RKO (cell line): Measurements from ENCODE around the gene MARCHF11.

Experiments
- DNase-seq: peaks from one replicate; pipeline ENCODE4 v3.0.0-alpha.2; 2016; ENCODE audit warnings: low spot score

The MARCHF11 gene, protein sequence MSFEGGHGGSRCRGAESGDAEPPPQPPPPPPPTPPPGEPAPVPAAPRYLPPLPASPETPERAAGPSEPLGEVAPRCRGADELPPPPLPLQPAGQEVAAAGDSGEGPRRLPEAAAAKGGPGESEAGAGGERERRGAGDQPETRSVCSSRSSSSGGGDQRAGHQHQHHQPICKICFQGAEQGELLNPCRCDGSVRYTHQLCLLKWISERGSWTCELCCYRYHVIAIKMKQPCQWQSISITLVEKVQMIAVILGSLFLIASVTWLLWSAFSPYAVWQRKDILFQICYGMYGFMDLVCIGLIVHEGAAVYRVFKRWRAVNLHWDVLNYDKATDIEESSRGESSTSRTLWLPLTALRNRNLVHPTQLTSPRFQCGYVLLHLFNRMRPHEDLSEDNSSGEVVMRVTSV

DNA sequence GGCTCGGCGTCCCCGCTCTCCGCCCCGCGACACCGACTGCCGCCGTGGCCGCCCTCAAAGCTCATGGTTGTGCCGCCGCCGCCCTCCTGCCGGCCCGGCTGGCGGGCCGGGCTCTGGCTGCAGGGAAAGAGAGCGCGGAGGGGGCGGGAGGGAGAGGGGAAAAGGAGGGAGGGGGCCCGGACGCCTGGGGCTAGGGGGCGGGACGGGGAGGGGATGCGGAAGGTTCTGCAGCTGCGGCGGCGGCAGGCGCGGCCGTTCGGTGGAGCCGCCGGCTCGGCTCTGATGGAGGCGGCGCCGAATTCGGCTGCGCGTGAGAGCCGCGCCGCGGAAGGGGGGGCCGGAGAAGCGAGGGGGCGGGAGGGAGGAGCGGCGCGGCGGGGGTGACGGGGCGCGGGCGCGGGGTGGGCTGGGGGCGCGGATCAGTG, at the start of gene MARCHF11:
TSS of gene MARCHF11 (minus strand) at position 281 of the 425 bp plus-strand sequence. CDS start at position 65, 216 bp downstream.
- DNase-seq = no peak

DNA sequence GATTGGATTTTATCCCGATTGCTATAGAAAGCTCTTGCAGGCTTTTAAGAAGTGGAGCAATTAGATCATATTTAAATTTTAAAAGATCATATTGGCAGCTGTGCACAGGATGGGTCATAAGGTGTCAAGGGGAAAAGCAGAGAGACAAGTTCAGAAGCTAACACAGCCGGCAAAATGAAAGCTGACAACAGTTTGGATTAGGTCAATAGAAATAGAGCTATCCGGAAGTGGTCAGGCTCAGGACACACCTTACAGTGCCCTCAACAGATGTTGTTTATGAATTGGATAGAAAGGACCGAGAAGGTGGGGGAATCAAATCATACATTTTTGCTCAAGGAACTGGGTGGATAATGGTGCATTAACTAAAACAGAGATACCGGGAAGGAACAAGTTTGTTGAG, 46.3 kb upstream of the MARCHF11 start:
- DNase-seq = no peak

DNA sequence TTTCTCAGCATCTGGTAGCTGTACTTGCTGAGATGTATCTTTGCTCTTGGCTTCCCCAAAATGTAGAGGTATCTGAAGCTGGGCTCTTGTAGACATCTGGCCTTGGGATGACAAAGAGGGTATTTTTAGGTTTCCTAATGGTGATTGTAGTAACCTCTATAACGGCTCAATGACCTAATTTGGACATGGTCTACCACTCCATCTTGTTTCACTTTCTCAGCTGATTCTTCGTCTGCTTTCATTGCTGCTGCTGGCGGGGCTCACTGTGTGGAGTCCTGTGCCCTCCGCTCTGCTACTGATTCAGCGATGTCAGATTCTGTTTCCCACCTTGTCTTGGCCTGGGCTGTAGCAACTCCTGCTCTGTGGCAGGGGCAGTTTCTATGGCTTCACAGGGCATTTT, 12.7 kb upstream of the MARCHF11 start:
- DNase-seq = no peak

DNA sequence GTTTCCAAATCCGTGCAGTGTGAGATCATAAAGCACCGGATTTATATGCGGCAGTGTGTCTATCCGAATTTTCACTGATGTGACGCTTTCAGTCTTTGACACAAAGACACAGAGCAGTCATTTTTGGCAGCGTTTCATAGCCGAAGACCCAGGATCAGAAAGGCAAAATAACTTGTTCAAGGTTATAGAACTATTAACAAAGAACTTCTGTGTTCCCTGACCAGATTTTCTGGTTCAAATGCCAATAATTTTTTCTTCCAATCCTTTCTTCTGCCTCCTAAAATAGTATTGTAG, 1.1 kb upstream of the MARCHF11 start:
- DNase-seq = no peak

DNA sequence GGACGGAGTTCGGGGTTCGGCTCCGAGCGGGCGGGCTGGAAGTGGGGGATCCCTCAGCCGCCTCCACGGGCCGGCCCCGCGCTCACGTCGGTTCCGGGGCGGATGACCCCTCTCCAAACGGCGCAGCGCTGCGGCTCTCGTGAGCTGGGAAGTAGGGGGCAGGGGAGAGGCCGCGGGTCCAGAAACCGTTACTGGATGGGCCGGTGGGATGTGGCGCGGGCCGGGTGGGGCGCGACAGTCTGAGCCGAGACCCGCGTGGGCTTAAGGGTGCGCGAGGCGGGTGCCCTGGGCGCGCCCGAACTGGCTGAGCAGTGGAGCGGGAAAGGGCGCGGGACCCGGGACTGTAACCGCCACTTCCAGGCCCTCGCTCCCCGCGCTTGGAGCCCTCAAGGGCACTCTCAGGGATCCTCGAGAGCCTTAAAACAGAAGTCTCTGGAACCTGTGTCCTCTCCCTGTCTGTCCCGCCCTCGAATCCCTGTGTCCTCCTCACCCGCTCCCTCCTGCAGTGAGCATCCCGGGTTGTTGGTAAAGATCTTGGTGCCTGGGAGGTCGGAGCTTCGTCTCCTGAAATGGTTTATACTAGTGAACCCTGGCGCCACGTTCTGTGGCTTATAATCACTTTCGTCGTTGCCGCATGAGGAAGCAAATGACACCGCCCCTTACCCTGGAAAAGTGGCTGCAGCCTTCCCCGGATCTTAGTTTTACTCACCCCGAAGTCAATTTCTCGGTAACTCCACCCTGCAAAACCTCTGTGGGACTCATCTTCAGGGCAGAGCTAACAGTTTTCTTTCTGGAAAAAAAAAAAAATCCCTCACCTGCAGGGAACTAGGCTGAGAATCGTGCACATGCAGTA, 571 bp upstream of the MARCHF11 start:
- no peak for DNase-seq

DNA sequence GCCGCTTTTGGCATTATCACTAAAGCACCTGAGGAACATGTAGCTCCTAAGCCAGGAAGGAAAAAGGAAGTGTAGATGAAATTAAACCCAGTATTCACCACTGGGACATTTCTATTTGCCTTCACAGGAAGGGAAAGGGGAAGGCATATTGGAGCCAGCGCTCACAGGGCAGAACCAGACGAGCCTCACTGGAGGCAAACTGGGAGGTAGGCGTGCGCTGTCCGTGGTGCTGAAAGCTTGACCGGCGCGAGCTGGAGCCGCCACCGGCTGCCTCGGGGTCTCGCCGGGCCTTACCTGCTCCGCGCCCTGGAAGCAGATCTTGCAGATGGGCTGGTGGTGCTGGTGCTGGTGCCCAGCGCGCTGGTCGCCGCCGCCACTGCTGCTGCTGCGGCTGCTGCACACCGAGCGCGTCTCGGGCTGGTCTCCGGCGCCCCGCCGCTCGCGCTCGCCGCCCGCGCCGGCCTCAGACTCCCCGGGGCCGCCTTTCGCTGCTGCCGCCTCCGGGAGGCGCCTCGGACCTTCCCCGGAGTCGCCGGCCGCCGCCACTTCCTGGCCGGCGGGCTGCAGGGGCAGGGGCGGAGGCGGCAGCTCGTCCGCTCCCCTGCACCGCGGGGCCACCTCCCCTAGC, 732 bp downstream of the MARCHF11 start:
- peak; percentile 4 for DNase-seq

DNA sequence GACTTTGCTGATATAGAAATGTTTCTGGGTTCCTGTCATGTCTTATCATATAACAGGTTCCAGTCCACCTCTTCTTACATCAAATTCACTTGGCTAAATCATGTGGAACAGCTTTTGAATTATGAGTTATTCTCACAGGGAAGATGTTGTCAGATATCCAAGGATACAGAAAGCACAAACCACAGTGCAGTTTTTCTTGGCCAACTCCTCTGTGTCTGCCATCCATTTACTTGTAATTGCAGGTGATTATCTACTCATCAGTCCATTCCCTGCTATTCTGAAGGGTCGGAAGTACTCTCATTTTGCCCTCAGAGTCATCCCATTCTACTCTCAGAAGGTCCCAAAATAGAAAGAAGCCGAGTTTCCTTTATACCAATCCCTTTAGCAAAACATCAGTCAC, 10.0 kb downstream of the MARCHF11 start:
- DNase-seq = no peak

DNA sequence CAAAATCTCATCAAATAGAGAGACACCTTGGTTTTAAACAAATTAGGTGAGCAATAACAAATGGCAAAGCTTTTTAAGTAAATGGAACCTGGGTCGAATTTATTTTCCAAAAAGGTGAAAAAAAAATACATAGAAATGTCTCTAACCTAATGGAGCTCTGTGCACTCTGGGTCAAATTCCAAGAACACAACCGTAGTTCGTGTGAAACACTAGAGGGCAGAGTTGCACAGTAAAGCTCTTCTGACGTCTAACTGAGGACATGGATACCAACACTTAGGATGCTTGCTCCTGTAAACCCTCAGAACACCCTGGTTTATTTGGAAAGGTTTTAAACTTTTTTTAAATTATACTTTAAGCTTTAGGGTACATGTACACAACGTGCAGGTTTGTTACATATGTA, 18.9 kb downstream of the MARCHF11 start:
- peak; percentile 84 for DNase-seq

DNA sequence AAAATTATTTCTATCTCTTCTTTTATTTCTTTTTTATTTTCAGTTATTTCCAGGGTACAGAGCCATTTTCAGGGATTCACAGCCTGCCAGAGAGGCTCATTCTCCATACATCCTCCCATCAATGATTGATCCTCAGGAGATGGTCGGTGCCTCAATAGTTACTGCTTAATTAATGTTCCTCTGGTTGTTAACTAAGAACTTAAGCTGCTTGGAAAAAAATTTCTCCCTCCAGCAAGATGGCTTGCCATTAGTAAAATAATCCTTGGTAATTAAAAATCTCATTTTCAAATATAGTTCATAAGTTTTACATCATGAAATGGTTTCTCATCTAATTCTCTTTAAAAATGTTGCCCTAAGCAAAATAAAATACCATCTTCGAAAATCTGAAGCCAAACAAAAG, 20.0 kb downstream of the MARCHF11 start:
- no peak for DNase-seq

DNA sequence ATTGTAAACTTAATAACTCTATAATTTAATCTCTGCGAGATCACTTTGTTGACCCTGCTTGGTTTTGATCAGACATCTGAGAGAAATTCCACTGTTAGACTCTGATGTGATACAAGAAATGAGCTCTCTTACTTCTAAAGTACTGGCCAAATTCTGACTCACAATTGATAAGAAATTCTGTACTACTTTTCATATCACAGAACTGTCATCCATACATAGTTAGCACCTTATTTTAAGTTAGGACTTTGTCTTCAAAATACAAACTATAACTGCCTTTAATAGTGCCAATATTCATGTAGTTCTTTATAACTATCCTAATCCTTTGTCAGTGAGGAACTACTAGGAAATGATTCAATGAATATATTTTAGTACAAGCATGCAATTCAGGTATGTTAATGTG, 23.4 kb downstream of the MARCHF11 start:
- DNase-seq = no peak

DNA sequence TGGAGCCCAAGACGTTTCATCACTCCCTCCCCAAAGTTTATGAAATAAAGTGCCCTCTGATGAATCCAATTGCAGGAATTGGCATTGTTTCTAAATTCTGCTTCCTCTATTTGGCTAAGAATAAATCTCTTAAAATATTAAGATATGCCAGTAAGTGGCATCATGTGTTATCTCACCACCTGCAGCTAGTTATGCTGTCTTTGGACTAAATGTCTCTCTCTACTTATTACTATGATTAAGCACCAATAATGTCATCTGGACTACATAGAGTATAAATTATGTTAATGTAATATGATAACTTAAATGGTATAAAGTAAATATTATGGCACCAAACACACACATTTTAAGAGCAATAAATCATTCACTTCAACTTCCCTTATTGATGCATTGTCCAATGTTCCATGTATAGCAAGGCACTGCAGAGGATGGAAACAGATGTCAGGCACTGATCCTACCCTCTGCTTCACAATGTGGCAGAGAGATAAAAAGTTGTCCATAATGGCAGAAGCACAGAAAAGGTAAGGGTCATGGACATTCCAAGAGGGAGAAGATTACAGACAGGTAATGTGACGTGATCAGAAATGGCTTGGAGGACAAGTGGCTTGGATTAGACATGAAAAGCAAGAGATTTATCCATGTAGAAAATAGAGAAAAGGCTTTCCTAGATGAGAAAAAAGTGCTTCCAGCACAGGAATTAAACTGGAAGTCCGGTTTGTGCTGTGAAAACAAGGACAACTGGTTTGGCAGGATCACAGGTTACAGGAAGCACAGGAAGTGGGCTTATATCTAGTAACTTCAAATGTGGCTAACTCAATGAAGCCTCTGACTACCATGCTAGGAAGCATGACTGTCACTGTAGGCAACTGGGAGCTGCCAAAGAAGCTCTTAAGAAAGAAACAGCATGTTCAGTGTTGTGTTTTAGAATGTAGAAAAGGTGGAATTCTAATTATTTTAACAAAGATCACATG, 26.7 kb downstream of the MARCHF11 start:
- no peak for DNase-seq

DNA sequence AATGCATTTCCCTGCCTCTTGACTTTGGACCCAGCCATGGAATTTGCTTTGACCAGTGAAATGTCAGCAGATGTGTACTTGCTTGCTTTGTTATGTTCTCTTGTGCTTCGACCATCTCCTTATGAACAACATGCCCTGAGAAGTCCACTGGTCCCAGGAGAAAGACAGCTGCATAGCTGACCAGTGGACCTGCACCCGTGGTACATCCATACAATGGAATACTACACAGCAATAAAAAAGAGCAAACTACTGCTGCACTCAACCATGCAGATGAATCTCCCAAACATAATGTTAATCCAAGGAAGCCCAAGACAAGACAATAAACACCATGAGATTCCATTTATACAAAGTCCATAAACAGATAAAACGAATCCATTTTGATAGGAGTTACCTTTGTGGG, 30.0 kb downstream of the MARCHF11 start:
- DNase-seq = no peak

DNA sequence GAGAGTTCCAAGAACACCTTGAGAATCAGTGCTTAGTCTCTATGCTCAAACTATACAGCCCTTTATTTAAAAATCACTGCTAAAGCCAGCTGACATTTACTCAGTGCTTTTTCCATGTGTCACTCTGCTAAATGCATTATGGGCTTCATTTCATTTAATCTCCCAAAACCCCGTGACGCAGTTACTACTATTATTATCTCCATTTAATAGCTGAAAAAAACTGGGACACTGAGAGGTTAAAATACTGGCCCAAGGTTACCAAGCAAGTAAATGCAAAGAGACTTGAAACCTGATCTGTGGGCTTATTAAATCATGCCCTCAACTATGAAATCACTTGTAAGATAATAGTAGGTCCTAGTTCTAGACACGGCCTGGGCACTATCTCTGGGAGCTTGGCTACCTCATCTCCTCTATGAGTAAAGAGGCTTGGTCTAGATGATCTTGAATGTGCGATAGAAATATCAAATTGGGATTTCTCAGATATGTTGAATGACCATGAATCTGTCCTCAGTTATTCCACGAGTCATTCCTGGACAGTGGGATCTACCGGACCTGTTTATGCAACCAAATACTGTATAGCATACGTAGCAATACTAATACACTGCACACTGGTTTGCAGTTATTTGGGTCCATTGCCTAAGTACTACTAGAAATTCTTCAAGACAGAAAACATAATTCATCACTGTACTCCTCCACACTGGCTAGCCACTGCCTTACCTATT, 32.3 kb downstream of the MARCHF11 start:
- no peak for DNase-seq

DNA sequence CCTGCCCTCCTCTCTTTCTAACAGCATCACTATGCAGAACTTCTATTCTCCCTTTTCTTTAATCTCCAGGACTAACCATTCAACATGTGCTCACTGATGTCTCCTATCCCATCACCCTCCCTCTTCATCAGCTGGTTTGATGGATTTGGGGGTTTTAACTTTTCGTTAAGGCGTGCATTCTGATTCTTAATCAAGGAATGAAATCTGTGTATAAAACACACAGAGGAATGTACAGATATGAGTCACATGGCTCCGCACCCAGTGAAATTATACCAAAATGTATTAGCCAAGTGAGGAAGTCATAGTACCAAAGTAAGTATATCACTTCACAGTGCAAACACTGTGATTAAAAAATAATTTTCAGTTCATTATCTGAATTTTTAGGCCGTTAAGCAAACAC, 35.2 kb downstream of the MARCHF11 start:
- no peak for DNase-seq

DNA sequence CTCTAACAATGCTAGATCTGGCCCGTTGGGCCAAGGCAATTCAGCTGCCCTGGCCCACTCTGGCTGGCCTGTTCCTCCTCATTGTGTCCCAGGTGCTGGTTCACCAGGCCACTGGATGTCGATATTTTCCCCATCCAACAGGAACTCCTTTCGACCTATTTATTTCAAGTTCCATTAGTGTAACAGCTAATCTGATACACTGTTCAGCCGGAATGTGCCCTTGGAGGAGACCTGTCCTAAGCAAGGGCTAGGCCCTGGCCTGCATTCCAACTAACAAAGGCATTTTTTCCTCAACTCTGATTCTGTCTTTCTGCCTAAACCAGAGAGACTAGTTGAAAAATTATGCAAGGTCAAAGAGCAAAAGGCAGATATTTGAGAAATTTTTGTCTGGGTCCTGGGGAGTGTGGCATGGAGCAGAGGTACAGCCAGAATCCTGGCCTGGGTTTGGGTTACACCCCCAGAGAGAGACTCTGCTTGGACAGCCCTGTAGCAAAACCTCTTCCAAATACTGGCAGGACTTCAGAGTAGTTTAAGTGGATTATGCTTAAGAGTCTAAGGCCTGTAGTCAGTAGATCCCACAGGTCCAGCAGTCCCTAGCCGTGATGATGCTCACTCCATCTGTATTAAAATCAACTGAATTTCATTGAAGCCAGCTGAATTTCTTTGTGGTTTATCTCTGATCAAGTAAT, 36.1 kb downstream of the MARCHF11 start:
- no peak for DNase-seq

DNA sequence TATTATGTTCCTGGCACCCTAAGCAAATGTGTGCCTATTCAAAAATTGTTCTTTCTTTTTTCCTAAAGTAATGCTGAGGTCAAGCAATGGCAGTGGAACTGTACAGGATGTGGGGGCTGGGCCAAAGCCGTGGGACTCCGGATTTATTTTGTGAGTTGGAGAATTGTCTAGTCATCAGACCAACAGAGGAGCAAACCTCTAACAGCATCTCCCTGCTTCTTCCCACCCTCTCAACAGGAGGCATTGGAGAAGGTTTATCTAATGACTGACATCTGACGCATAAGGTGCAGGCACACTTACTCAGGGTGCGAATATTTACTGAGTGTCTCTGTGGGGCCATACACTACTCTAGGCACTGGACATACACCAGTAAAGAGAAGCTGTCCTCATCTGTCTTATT, 38.6 kb downstream of the MARCHF11 start:
- DNase-seq = no peak

DNA sequence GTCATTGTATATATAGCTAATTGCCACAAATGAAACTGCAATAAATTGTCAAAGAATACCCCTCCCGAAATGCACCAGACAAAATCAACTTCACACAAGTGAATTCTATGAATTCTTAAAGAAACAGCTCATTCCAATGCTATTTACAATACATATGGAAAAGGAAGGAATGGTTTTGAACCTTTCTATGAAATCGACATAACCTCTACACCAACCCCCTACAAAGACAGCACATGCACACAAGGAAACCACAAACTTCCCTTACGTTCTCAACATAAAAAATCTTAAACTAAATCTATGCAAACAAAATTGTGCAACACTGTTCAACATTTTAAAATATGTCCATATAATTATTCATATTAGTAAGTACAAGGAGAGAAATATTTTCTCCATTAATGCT, 39.2 kb downstream of the MARCHF11 start:
- no peak for DNase-seq

DNA sequence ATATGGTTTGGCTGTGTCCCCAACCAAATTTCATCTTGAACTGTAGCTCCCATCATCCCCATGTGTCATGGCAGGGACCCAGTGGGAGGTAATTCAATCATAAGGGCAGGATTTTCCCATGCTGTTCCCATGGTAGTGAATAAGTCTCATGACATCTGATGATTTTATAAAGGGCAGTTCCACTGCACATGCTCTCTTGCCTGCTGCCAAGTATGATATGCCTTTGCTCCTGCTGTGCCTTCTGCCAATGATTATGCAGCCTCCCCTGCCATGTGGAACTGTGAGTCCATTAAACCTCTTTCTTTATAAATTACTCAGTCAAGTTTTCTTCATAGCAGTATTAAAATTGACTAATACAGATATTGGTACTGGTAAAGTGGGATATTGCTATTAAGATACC, 42.4 kb downstream of the MARCHF11 start:
- no peak for DNase-seq

DNA sequence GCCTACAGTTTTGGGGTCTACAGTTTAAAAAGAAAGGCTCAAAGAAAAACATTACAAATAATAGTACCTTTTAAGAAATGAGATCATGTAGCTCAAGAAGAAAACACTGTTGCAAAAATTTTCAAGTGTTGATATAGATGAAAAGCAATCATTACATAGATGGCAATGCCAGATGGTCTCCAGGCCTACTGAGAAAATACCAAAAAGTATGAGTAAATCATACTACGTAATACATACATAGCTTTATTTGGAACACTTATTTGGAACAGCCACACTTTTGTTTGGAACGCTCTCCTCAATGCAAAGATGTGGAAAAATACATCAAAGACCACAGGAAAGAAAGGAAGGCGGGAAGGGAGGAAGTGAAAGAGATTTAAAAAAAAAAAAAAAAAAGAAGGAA, 44.1 kb downstream of the MARCHF11 start:
- no peak for DNase-seq

DNA sequence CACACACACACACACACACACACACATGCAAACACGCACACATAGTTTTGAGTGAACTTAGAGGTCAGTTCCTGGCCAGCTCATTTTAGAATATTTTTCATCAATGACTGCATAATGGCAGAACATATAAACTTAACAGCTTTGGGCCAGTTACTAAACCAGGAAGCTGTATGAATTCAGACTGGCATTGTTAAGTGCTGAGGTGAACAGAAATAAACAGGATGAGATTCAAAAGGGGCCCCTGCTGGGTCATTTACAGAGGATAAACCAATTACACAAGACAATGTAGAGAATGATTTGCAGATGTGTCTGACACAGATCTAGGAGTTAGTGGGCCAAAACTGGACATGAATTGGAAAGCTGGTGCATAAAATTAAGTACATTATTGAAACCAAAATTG, 44.6 kb downstream of the MARCHF11 start:
- DNase-seq = no peak

DNA sequence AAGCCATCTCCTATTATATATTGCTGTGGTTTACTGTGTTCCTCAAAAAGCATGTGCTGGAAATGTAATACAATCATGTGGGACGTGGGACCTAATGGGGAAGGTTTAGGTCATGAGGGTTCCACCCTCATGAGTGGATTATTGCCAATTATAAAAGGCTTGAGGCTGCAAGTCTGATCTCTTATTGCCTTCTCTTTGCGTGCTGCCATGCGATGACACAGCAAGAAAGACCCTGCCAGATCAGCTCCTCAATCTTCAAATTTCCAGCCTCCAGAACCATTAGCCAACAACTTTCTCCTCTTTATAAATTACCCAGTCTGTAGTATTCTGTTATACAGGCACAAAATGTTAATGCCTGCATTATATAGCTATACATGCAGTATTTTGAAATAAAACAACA, 45.4 kb downstream of the MARCHF11 start:
- no peak for DNase-seq
